Cardiac muscle cell (in vitro differentiated cells and primary cell): Measurements from ENCODE around the gene GABPA. TPM values are rescaled to one million over a fixed set of nuclear protein-coding genes. Genes with fewer than 3 reads are reported as not detected.
"Not testable (repeated sequence)": the region's sequence is repeated elsewhere in the genome, so short reads cannot be mapped to it uniquely, and the experiment has no call there.

ENCODE experiments used
- DNase-seq, 2 donors: peaks; one replicate each; pipeline versions ENCODE4 v3.0.0 to v3.0.0-alpha.2; 2010 to 2017; ENCODE audit warnings: low read depth in 1 of 2, low spot score in 1 of 2
- H3K27ac ChIP-seq: fragments of 200-600 bp; sonication (generic); 2 replicates; pipeline ENCODE4 v1.5.1; 2016
- H3K27me3 ChIP-seq: fragments of 200-600 bp; sonication (generic); 2 replicates; pipeline ENCODE4 v1.6.0; 2016; ENCODE audit warnings: control low read depth
- H3K36me3 ChIP-seq: fragments of 200-600 bp; sonication (generic); 2 replicates; pipeline ENCODE4 v1.5.1; 2016; ENCODE audit warnings: control low read depth
- H3K4me1 ChIP-seq: fragments of 200-600 bp; sonication (generic); 2 replicates; pipeline ENCODE4 v1.8.1; 2017; ENCODE audit warnings: low read depth, mild to moderate bottlenecking, mixed run types
- H3K4me3 ChIP-seq: fragments of 200-600 bp; sonication (generic); 2 replicates; pipeline ENCODE4 v1.5.1; 2016; ENCODE audit warnings: mild to moderate bottlenecking
- H3K9me3 ChIP-seq: fragments of 200-600 bp; sonication (generic); 2 replicates; pipeline ENCODE4 v1.5.1; 2017; ENCODE audit warnings: low read depth, mild to moderate bottlenecking, control low read depth
- CTCF ChIP-seq: IDR thresholded peaks from 2 replicates; pipeline ENCODE4 v1.5.1; 2012; ENCODE audit warnings: low read depth, mild to moderate bottlenecking, low read length
- polyA plus RNA-seq: library from polyadenylated mRNA; unstranded; fragments of >200 nt; fragmentation: Nextera tagmentation; extraction: Ambion mirVana; gene quantifications from 2 replicates; pipeline ENCODE4 v1.2.1, GENCODE V29; 2016
- total RNA-seq: library from RNA; depleted of rRNA; stranded (reverse); fragments of >200 nt; gene quantifications from 2 replicates; pipeline ENCODE4 v1.2.3, GENCODE V29; 2016

Gene GABPA
- total and polyA plus RNA-seq, 2 experiments from 2014 or later: 18.5 to 20.4 TPM

- H3K4me3 ChIP-seq: no peak overlapping the region
- DNase-seq: no peak
- H3K27me3 ChIP-seq: no peaks in the 10 kb centered on the region
- no peaks in the 10 kb centered on the region for H3K36me3 ChIP-seq
- TF ChIP-seq CTCF: no peak
- H3K4me1 ChIP-seq: no peaks in the 10 kb centered on the region
- H3K9me3 ChIP-seq: no peaks in the 10 kb centered on the region
- H3K27ac ChIP-seq: peak overlapping the region; percentile 15
Measured at GRCh38 chr21:25700741-25701140, 34.0 kb upstream of the GABPA start.

GRCh38 chr21:25701529-25701928 is 33.2 kb upstream of the GABPA start:
- no peak for TF ChIP-seq CTCF
- Histone ChIP-seq H3K27me3 (no peaks in the 10 kb centered on the region), H3K27ac (no peak overlapping the region), H3K4me1 (no peaks in the 10 kb centered on the region), H3K36me3 (no peaks in the 10 kb centered on the region), H3K4me3 (no peak overlapping the region), H3K9me3 (no peaks in the 10 kb centered on the region)
- DNase-seq: no peak

GRCh38 chr21:25708467-25709065 is 26.2 kb upstream of the GABPA start:
- Histone ChIP-seq H3K4me3 (no peak overlapping the region), H3K27ac (no peak overlapping the region), H3K4me1 (no peaks in the 10 kb centered on the region), H3K36me3 (no peaks in the 10 kb centered on the region), H3K9me3 (no peaks in the 10 kb centered on the region), H3K27me3 (no peaks in the 10 kb centered on the region)
- peak; percentile 41 to 69 for DNase-seq
- TF ChIP-seq CTCF: peak; percentile 78

- TF ChIP-seq CTCF: no peak
- no peak overlapping the region for H3K4me3 ChIP-seq
- H3K27me3 ChIP-seq: no peaks in the 10 kb centered on the region
- H3K36me3 ChIP-seq: no peaks in the 10 kb centered on the region
- no peak for DNase-seq
- no peak overlapping the region for H3K27ac ChIP-seq
- H3K9me3 ChIP-seq: no peaks in the 10 kb centered on the region
- H3K4me1 ChIP-seq: no peaks in the 10 kb centered on the region
Measured at GRCh38 chr21:25709684-25710265, 25.0 kb upstream of the GABPA start.

GRCh38 chr21:25710550-25710949 is 24.2 kb upstream of the GABPA start:
- Histone ChIP-seq H3K4me1 (no peaks in the 10 kb centered on the region), H3K4me3 (no peak overlapping the region), H3K27ac (no peak overlapping the region), H3K27me3 (no peaks in the 10 kb centered on the region), H3K36me3 (no peaks in the 10 kb centered on the region), H3K9me3 (no peaks in the 10 kb centered on the region)
- TF ChIP-seq CTCF: no peak
- no peak for DNase-seq

GRCh38 chr21:25714066-25714465 is 20.7 kb upstream of the GABPA start:
- H3K27ac ChIP-seq, DNase-seq, H3K4me3 ChIP-seq, H3K9me3 ChIP-seq, H3K27me3 ChIP-seq, H3K4me1 ChIP-seq: not testable (repeated sequence)
- peaks cover 10% of the 10 kb centered on the region for H3K36me3 ChIP-seq
